ENCODE data around the gene NPL.

NPL gene

DNA sequence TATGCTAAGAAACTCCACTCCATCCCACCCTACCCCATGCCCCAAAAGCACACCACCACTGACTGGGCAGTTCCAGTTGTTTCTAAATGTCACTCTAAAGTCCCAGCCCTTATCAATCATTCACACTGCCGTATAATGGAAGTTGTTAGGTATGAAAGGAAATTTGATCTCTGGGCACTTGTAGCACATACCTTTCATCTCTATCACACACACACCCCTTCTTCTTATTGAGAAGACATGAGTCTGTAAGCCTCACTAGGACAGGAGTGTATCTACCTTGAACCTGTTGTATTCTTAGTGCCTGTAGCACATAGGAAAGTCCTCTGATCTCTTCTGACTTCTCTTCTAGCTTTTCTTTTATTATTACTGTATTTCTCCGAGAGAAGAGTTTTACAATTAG, 27.3 kb downstream of the NPL start:
- DNase-seq (ENCODE audit: low spot score), result peak; percentile 14

- no peak for DNase-seq (ENCODE audit: low spot score)
Measured at GRCh38 chr1:182817802-182818201, 28.2 kb downstream of the NPL start.

- DNase-seq (ENCODE audit: low spot score), result no peak
Measured at GRCh38 chr1:182823220-182823619, 33.6 kb downstream of the NPL start.

DNA sequence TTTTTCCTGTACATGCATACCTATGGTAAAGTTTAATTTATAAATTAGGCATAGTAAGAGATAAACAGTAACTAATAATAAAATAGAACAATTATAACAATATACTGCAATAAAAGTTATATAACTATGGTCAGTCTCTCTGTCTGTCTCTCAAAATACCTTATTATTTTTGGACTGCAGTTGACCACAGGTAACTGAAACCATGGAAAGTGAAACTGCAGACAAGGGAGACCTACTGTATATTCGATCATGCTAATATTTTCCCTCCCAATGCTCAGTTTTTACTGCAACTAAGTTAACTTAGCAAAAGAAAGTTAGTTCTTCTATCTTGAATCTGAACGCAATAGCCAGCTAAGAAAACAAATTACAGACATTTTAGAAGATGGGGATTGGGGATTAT, 37.3 kb downstream of the NPL start:
- no peak for DNase-seq (ENCODE audit: low spot score)

GRCh38 chr1:182829285-182829932, 39.8 kb downstream of the NPL start:
- no peak for DNase-seq (ENCODE audit: low spot score)

- DNase-seq (ENCODE audit: low spot score), result peak; percentile 82
Measured at GRCh38 chr1:182833271-182833670, 43.7 kb downstream of the NPL start.

DNA sequence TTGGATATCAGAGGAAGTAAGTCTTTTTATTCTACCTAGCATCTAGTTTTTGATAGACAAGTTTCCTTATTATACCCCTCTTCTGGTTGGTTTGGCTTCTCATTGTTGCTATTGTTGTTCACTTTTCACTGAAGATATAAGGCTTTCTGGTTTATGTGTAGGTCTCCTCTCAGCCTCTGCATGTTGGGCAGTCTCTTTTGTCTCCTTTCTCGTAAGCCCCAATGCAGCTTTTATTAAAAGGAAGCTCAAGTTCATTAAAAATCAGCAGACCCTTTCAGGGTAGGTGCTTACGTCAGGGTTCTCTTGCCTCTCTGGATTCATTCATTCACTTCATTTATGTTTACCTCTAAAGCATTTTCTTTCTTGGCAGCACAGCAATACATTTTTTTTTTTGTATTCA, 44.8 kb downstream of the NPL start:
- no peak for DNase-seq (ENCODE audit: low spot score)

DNA sequence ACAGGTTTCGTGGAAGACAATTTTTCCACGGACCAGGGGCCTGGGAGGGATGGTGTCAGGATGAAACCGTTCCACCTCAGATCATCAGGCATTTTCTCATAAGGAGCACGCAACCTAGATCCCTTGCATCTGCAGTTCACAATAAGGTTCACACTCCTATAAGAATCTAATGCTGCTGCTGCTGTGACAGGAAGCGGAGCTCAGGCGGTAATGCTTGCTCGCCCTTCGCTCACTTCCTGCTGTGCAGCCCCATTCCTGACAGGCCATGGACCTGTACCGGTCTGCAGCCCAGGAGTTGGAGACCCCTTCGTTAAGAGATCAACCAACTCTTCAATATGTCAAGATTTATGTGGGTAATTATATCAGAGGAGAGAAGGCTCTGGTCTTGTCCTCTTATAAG, 46.2 kb downstream of the NPL start:
- no peak for DNase-seq (ENCODE audit: low spot score)

DNA sequence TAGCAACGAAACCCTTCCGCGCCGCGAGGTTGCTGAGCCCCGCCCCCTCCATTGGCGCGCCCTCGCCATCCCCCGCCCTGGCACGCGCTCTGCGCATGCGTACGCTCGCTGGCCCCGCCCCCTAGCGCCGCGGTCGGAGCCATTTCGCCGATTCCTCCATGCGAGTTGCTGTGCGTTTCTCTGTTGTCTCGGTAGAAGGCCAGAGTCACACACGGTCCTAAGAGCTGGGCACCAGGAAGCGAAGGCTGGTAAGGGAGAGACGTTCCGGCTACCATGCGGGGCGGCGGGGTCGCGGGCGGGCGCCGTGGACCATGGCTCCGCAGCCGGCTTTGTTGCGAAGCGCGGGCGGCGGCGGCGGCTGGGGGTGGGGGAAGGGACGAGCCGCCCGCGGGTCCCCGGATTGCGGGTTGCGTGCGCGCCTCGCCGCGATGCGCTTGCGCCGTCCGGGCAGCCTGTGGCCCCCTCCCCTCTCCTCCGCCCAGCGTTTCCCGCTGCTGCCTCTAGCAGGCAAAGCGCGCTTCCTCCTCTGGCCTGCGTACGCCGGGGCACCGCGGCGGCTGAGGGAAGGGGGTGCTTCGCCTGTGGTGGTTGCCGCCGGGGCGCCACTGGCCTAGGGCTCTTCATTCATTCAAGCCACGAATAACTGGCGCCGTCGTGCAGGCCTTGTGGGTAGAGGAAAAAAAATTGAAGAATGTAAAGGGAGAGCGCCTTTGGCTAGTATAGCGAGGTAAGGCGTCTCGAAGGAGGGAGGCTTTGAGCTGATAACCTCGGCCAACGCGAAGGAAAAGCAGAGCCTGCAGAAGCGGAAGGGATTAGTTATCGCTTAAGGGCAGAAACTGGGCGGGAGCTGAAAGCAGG, 49.9 kb downstream of the NPL start, which contains the start of gene DHX9:
TSS of gene DHX9 (plus strand) at position 139 of the 858 bp plus-strand sequence. CDS start 3,220 bp downstream, outside the sequence.
- DNase-seq (ENCODE audit: low spot score), result peak; percentile 90

- DNase-seq (ENCODE audit: low spot score), result peak; percentile 93
Measured at GRCh38 chr1:182841368-182841988, 51.9 kb downstream of the NPL start.

DNA sequence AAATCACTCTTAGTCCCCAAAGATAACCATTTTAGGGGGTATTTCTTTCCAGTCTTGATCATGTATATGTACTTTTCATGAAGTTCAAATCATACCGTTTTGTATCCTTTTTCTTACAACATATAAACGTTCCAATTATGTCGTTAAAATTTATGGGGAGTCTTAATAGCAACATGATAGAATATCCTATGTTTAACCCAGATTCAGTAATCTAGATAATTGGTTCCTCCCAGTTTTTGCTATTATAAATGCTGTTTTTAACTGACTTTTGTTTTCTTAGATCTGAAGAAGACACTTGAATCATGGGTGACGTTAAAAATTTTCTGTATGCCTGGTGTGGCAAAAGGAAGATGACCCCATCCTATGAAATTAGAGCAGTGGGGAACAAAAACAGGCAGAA, 52.7 kb downstream of the NPL start:
- no peak for DNase-seq (ENCODE audit: low spot score)

DNA sequence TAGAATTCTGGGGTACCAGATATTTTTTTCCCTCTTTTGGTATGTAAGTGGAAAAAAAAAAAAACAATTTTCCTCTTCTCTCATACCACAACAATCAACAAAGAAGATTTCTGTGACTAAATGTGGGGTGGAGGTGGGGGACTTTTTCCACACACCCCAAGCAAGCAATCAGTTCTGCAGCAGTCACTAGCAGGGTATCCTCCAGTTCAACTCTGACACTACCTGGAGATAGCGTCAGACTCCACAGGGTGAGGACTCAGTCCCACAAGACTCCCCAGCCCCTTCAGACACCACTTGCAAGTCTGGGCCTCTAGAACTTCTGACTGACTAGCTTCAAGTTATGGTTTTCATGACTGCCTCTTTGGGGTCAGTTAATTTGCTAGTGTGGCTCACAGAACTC, 55.8 kb downstream of the NPL start:
- DNase-seq (ENCODE audit: low spot score), result no peak

GRCh38 chr1:182845894-182846293, 56.3 kb downstream of the NPL start:
- DNase-seq (ENCODE audit: low spot score), result no peak

GRCh38 chr1:182847105-182847504, 57.5 kb downstream of the NPL start:
- DNase-seq (ENCODE audit: low spot score), result no peak

DNA sequence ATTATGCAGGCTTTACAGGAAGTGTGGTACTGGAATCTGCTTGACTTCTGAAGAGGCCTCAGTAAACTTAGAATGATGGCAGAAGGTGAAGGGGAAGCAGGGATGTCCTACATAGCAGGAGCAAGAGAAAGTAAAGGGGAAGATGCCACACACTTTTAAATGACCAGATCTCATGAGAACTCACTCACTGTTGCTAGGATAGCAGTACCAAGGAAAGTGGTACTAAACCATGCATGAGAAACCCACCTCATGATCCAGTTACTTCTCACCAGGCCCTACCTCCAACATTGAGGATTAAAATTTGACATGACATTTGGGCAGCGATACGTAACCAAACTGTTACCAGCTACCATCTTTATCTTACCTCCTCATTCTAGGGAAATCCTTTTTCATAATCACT, 59.2 kb downstream of the NPL start:
- no peak for DNase-seq (ENCODE audit: low spot score)

DNA sequence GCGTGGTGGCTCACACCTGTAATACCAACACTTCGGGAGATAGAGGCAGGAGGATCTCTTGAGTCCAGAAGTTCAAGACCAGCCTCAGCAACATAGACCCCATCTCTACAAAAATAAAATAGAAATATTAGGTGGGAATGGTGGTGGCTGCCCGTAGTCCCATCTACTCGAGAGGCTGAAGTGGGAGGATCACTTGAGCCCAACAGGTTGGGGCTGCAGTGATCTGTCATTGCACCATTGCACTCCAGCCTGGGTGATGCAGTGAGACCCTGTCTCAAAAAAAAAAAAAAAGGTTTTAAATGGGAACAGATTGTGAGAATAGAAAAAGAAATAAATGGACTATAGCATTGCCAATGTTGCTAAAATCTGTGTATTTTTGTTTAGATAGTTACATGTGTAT, 60.7 kb downstream of the NPL start:
- no peak for DNase-seq (ENCODE audit: low spot score)

GRCh38 chr1:182851825-182852224, 62.3 kb downstream of the NPL start:
- DNase-seq (ENCODE audit: low spot score), result no peak

- no peak for DNase-seq (ENCODE audit: low spot score)
Measured at GRCh38 chr1:182855911-182856310, 66.3 kb downstream of the NPL start.

- DNase-seq (ENCODE audit: low spot score), result no peak
Measured at GRCh38 chr1:182857212-182857611, 67.6 kb downstream of the NPL start.

GRCh38 chr1:182860658-182861057, 71.1 kb downstream of the NPL start:
- no peak for DNase-seq (ENCODE audit: low spot score)

GRCh38 chr1:182861994-182862393, 72.4 kb downstream of the NPL start:
- peak; percentile 8 for DNase-seq (ENCODE audit: low spot score)

- no peak for DNase-seq (ENCODE audit: low spot score)
Measured at GRCh38 chr1:182862827-182863226, 73.3 kb downstream of the NPL start.

GRCh38 chr1:182863940-182864339, 74.4 kb downstream of the NPL start:
- DNase-seq (ENCODE audit: low spot score), result no peak

Measured in kidney tubule cell (primary cell).